HG02973 (cell line): ENCODE results near the gene CD33.
"Not testable (repeated sequence)": the region's sequence is repeated elsewhere in the genome, so short reads cannot be mapped to it uniquely, and the experiment has no call there.

Experiments
- ATAC-seq: cut with Tn5 transposase; IDR thresholded peaks from one replicate; pipeline ENCODE4 v1.9.1; 2021; ENCODE audit warnings: moderate library complexity; ENCODE audit not compliant: unreplicated experiment

CD33 gene

GRCh38 chr19:51210191-51210784 lies 14.6 kb upstream of the CD33 start:
- no peak for ATAC-seq

- not testable (repeated sequence) for ATAC-seq
These were observed 14.0 kb upstream of the CD33 start for GRCh38 chr19:51210874-51211361.

GRCh38 chr19:51211833-51212232 lies 13.0 kb upstream of the CD33 start:
- ATAC-seq, result no peak

GRCh38 chr19:51219307-51219706 lies 5.6 kb upstream of the CD33 start:
- ATAC-seq, result no peak

GRCh38 chr19:51219971-51220370 lies 4.9 kb upstream of the CD33 start:
- ATAC-seq, result no peak

GRCh38 chr19:51220996-51221395 lies 3.9 kb upstream of the CD33 start:
- no peak for ATAC-seq

DNA sequence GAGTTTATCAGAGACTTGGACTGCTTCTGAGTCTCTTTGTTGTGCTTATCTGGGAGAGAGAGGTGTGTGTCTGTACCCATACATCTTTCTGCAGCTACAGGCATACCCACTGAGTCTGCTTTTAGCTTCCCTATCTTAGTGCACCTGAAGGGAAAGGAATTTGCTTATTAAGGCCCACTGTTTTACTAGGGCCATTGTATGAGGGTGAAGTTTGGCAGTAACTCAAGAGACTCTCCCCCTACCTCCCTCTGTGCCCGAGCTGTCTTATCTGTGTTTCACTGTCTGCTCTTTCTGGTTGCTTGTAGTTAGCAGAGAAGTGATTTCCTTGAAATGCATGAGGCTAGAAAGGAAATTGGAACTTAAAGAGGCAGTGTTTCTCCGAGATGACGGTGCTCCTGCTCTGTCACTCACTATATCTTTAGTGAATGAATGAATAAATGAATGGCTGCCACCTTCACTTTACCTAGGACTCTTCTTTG lies 678 bp upstream of the CD33 start:
- no peak for ATAC-seq

- ATAC-seq, result no peak
These were observed 1.2 kb downstream of the CD33 start for GRCh38 chr19:51226067-51226466.

DNA sequence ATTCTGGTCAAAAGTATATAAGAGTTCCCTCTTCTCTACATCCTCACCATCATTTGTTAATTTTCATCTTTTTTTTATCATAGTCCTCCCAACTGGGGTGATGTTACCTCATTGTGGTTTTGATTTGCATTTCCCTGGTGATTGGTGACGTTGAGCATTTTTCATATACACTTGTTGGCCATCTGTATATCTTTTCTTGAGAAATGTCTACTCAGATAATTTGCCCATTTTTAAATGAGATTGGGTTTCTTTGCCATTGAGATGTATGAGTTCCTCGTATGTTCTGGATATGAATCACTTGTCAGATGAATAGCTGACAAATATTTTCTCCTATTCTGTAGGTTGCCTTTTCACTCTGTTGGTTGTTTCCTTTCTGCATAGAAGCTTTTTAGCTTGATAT lies 2.4 kb downstream of the CD33 start:
- no peak for ATAC-seq

- no peak for ATAC-seq
These were observed 3.1 kb downstream of the CD33 start for GRCh38 chr19:51227966-51228365.

- ATAC-seq, result no peak
These were observed 16.0 kb downstream of the CD33 start for GRCh38 chr19:51240866-51241265.

DNA sequence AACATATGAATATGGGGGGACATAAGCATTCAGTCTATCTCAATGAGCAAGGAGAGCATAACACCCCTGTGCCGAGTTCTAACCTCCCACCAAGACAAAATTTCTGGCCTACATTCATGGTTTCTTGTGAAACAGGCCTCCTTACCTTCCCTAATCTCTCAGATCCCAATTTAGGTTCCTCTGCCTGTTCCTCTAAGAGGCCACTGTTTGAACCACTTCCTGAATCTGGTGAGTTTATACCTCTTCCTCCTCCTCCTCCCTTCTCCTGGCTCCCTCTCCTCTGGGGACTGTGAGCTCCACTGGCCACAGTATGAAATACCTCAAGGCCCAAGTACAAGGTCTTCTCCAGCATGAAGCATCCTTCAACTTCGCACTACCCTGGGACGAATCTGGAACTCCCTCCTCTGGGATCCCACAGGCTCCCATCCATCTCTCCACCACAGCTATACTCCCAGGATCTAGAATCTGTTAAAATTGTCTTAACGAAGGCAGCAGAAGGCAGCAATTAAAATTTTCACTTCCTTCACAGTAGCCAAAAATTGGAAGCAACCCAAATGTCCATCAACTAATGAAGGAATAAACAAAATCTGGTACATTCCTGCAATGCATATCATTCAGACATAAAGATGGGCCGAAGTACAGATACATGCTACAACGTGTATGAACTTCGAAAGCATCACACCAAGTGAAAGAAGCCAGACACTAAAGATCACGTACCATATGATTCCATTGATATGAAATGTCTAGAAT lies 18.2 kb downstream of the CD33 start:
- no peak for ATAC-seq

DNA sequence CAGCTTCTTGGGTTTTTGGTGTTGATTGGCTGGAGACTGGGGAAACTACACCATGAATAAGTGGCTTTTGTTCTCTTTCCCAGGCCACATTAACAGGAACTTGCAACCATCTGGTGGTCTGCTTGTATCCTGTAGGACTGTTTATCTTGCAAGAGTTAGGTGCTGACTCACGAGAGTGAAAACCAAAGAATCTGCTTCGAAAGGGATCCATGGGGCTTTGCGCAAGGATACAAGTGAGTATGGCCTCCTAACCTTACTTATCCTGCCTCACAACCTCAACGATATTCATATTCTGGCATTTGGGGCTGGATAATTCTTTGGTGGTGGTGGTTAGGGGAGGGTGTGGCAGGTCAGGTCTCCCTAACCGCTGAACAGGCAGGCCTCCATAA lies 21.3 kb downstream of the CD33 start:
- no peak for ATAC-seq

GRCh38 chr19:51247972-51248590 lies 23.2 kb downstream of the CD33 start:
- no peak for ATAC-seq

DNA sequence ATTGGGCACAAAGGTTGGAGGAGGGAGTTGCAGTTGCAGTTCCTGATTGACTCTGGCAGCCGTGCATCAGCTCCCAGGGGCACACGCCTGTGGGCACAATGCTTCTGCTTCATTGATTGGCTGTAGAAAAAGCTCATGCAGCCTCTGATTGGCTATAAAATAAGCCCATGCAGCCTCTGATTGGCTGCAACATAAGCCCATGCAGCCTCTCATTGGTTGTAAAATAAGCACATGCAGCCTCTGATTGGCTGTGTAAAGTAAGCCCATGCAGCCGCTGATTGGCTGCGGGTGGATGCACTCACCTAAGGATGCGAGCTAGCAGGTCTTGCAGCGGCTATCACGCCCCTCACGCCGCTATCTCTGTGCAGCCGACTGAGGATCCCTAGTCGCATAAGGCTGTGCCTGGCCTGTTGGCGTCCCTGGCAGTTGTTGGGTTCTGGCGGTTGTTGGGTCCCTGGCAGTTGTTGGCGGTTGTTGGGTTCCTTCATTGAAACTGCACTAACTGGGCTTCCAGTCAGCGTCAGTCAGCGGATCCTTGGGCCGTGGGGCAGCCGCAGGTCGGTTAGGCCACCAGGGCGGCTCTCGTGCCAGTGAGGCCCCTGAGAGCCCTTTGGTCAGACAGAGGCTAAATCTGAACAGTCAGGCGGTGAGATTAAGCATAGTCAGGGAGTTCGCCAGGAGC lies 26.0 kb downstream of the CD33 start, which contains the start of gene SIGLECL1:
SIGLECL1 (plus strand) TSS at position 295 of the 682 bp plus-strand sequence. CDS start 12,993 bp downstream, outside the sequence.
- ATAC-seq, result no peak

DNA sequence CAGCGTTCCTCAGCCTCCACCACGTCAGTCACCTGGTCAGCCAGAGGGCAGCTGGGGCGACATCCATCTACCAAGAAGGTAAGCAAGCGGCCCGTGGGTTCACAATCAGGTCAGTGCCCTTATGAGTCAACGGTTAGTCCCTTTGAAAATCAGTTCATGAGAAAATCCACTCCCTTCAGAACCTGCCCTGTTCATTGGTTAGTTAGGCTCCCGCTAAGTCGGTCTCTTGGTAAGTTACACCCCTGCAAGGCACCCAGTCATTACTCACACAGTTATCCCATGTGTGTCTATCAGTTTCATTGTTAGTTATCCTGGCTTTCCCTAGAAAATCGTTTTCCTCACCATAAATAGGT lies 26.6 kb downstream of the CD33 start:
- ATAC-seq, result no peak

- ATAC-seq, result no peak
These were observed 27.6 kb downstream of the CD33 start for GRCh38 chr19:51252306-51253079.

GRCh38 chr19:51253088-51253806 lies 28.4 kb downstream of the CD33 start:
- no peak for ATAC-seq

DNA sequence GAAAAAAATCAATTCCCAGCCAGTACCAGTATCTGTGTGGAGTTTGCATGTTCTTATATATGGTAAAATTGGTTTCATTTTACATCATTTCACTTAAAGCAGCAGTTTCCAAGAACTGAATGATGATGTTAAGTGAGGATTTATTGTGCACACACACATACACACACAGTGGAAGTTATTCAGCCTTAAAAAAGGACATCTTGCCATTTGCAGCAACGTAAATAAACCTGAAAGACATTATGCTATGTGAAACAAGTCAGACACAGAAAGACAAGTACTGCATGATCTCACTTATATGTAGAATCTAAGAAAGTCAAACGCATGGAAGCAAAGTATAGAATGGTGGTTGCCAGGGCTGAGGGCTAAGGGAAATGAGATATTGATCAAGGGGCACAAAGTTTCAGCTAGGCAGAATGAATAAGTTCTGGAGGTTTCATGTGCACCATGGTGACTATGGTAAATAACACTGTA lies 31.3 kb downstream of the CD33 start:
- ATAC-seq, result no peak

GRCh38 chr19:51257471-51257870 lies 32.6 kb downstream of the CD33 start:
- no peak for ATAC-seq
